Activated CD4-positive, alpha-beta T cell treated with anti-CD3 and anti-CD28 coated beads for 36 hours (primary cell): ENCODE results near the gene TTC24. TPM values are rescaled to one million over a fixed set of nuclear protein-coding genes. Genes with fewer than 3 reads are reported as not detected.
"Not testable (repeated sequence)": the region's sequence is repeated elsewhere in the genome, so short reads cannot be mapped to it uniquely, and the experiment has no call there.

Experiments used
- ATAC-seq: fragments of 200-7000 bp; cut with Tn5 transposase; one replicate; pipeline ENCODE4 v1.10.0; 2021; ENCODE audit warnings: mild to moderate bottlenecking, moderate library complexity
- CTCF ChIA-PET: fragments of 350-600 bp; sonication (Branson Sonifier 250); formaldehyde crosslinking; loops from one replicate; lab custom pipeline; 2021; ENCODE audit warnings: antibody characterized with exemption; lab: Charles Lee
- POLR2A ChIA-PET: fragments of 350-600 bp; sonication (Branson Sonifier 250); formaldehyde crosslinking; loops from one replicate; lab custom pipeline; 2021; ENCODE audit warnings: antibody characterized with exemption, inconsistent platforms; lab: Charles Lee
- DNase-seq: peaks from one replicate; pipeline ENCODE4 v3.0.0-alpha.2; 2020
- H3K27ac Mint-ChIP-seq: one replicate; pipeline ENCODE4 v1.8.0; 2021; ENCODE audit warnings: mixed read lengths
- H3K27me3 Mint-ChIP-seq: one replicate; pipeline ENCODE4 v1.8.0; 2021; ENCODE audit warnings: mixed read lengths
- H3K36me3 Mint-ChIP-seq: one replicate; pipeline ENCODE4 v1.8.0; 2021; ENCODE audit warnings: low read depth, mixed read lengths
- H3K4me1 Mint-ChIP-seq: one replicate; pipeline ENCODE4 v1.8.0; 2021; ENCODE audit warnings: mixed read lengths
- H3K4me3 Mint-ChIP-seq: one replicate; pipeline ENCODE4 v1.8.0; 2021; ENCODE audit warnings: mild to moderate bottlenecking, moderate library complexity, mixed read lengths
- H3K9me3 Mint-ChIP-seq: one replicate; pipeline ENCODE4 v1.8.0; 2021; ENCODE audit warnings: low read depth, mixed read lengths
- intact Hi-C, 2 experiments: fragments of 100-400 bp; cut with DNase I in 1 of 2; cut with micrococcal nuclease in 1 of 2; formaldehyde crosslinking; loops; one replicate each; pipeline versions ENCODE4 v1.14.2 to v1.15.1; 2022 to 2024; cut with DNase I, micrococcal nuclease
- total RNA-seq, 2 experiments: library from RNA; stranded (reverse); gene quantifications; one replicate each; pipeline ENCODE4 v1.2.3, GENCODE V29; 2021

TTC24 gene
- total RNA-seq, 2 experiments from 2014 or later = 7.3 to 9.1 TPM

- peaks cover 9% of the 10 kb centered on the region for H3K27me3 Mint-ChIP-seq
- ChIA-PET CTCF (interaction anchor here (0.6 to 1.9 kb wide), 27 partner anchors 9 to 395 kb away, joined by 3 to 14 read pairs (median 4); partner anchors contain the start of genes NAXE and PMF1), POLR2A (interaction anchor here (0.7 kb wide), 1 partner anchor 163 kb away, joined by 10 read pairs; no protein-coding TSS in a partner anchor)
- no peaks in the 10 kb centered on the region for H3K36me3 Mint-ChIP-seq
- intact Hi-C loops = loop anchor here (1.0 to 10.0 kb wide), 9 partner anchors 24 to 527 kb away; partner anchors contain the start of gene ETV3 (in 1 of the 2)
- no peak overlapping the region for H3K27ac Mint-ChIP-seq
- ATAC-seq (peak; percentile 98), DNase-seq (peak; percentile 78)
- no peaks in the 10 kb centered on the region for H3K9me3 Mint-ChIP-seq
- H3K4me3 Mint-ChIP-seq = no peak overlapping the region
- peaks cover 8% of the 10 kb centered on the region for H3K4me1 Mint-ChIP-seq
These were observed 28.6 kb downstream of the TTC24 start for GRCh38 chr1:156608036-156608674.

- peaks cover 9% of the 10 kb centered on the region for H3K27me3 Mint-ChIP-seq
- intact Hi-C loops = loop anchor here (1.0 to 10.0 kb wide), 9 partner anchors 25 to 526 kb away; partner anchors contain the start of gene ETV3 (in 1 of the 2)
These were observed 29.5 kb downstream of the TTC24 start for GRCh38 chr1:156608981-156609380.

GRCh38 chr1:156610072-156610471, 30.5 kb downstream of the TTC24 start:
- DNase-seq = not testable (repeated sequence)

More at GRCh38 chr1:156608981-156609380, 29.5 kb downstream of the TTC24 start:
- Mint-ChIP-seq H3K36me3 (no peaks in the 10 kb centered on the region), H3K4me3 (no peak overlapping the region), H3K27ac (no peak overlapping the region), H3K4me1 (peaks cover 8% of the 10 kb centered on the region), H3K9me3 (no peaks in the 10 kb centered on the region)
- DNase-seq (peak; percentile 81), ATAC-seq (peak; percentile 80)
- ChIA-PET POLR2A (no interaction called here), CTCF (interaction anchor here (0.6 to 1.9 kb wide), 26 partner anchors 8 to 1429 kb away, joined by 3 to 14 read pairs (median 4); partner anchors contain the start of gene NAXE)

GRCh38 chr1:156612666-156613065, 33.1 kb downstream of the TTC24 start:
- H3K27me3 Mint-ChIP-seq = peaks cover 13% of the 10 kb centered on the region
- ATAC-seq (no peak), DNase-seq (no peak)
- intact Hi-C loops = no loop called here
- no peaks in the 10 kb centered on the region for H3K36me3 Mint-ChIP-seq
- H3K9me3 Mint-ChIP-seq = no peaks in the 10 kb centered on the region
- H3K4me1 Mint-ChIP-seq = peaks cover 8% of the 10 kb centered on the region
- CTCF ChIA-PET = interaction anchor here (0.7 to 4.2 kb wide), 11 partner anchors 11 to 227 kb away, joined by 3 to 21 read pairs (median 4); partner anchors contain the start of gene GPATCH4
- H3K4me3 Mint-ChIP-seq = no peak overlapping the region
- H3K27ac Mint-ChIP-seq = no peak overlapping the region
- POLR2A ChIA-PET = interaction anchor here (0.6 kb wide), 1 partner anchor 167 kb away, joined by 4 read pairs; no protein-coding TSS in a partner anchor

More at GRCh38 chr1:156610072-156610471, 30.5 kb downstream of the TTC24 start:
- CTCF ChIA-PET = interaction anchor here (0.6 to 1.0 kb wide), 9 partner anchors 10 to 168 kb away, joined by 3 to 4 read pairs (median 3); partner anchors contain the start of gene NAXE
- H3K27ac Mint-ChIP-seq, H3K4me3 Mint-ChIP-seq, POLR2A ChIA-PET, H3K36me3 Mint-ChIP-seq, H3K27me3 Mint-ChIP-seq, intact Hi-C loops, ATAC-seq, H3K4me1 Mint-ChIP-seq, H3K9me3 Mint-ChIP-seq: not testable (repeated sequence)

- Mint-ChIP-seq H3K4me1 (no peaks in the 10 kb centered on the region), H3K4me3 (no peak overlapping the region), H3K9me3 (no peaks in the 10 kb centered on the region), H3K27ac (no peak overlapping the region), H3K27me3 (peaks cover 33% of the 10 kb centered on the region), H3K36me3 (no peaks in the 10 kb centered on the region)
- ChIA-PET CTCF (no interaction called here), POLR2A (no interaction called here)
- no peak for ATAC-seq
- DNase-seq = no peak
- intact Hi-C loops = no loop called here
These were observed 36.4 kb downstream of the TTC24 start for GRCh38 chr1:156615946-156616345.

GRCh38 chr1:156616463-156616862, 36.9 kb downstream of the TTC24 start:
- no peak for ATAC-seq
- Mint-ChIP-seq H3K4me3 (no peak overlapping the region), H3K4me1 (no peaks in the 10 kb centered on the region), H3K36me3 (no peaks in the 10 kb centered on the region), H3K9me3 (no peaks in the 10 kb centered on the region), H3K27me3 (peaks cover 33% of the 10 kb centered on the region), H3K27ac (no peak overlapping the region)
- ChIA-PET POLR2A (interaction anchor here (0.7 kb wide), 1 partner anchor 285 kb away, joined by 3 read pairs; no protein-coding TSS in a partner anchor), CTCF (interaction anchor here (0.7 to 2.0 kb wide), 3 partner anchors 8 to 70 kb away, joined by 3 to 13 read pairs (median 3); no protein-coding TSS in a partner anchor)
- DNase-seq = no peak
- intact Hi-C loops = no loop called here

- Mint-ChIP-seq H3K27me3 (peaks cover 38% of the 10 kb centered on the region), H3K4me3 (no peak within 1 kb of the TSS)
These were observed 39.5 kb downstream of the TTC24 start, which contains the start of gene HAPLN2 for GRCh38 chr1:156618853-156619581. HAPLN2 (plus strand) TSS chr1:156619415; CDS start chr1:156623491, 4,076 bp downstream.

GRCh38 chr1:156619582-156619955, 40.0 kb downstream of the TTC24 start:
- H3K4me1 Mint-ChIP-seq = no peaks in the 10 kb centered on the region
- intact Hi-C loops = no loop called here
- DNase-seq = no peak
- ChIA-PET CTCF (interaction anchor here (0.7 to 2.2 kb wide), 12 partner anchors 10 to 308 kb away, joined by 3 to 8 read pairs (median 4); partner anchors contain the start of gene CRABP2), POLR2A (no interaction called here)
- no peak overlapping the region for H3K27ac Mint-ChIP-seq
- no peak for ATAC-seq
- no peaks in the 10 kb centered on the region for H3K9me3 Mint-ChIP-seq
- H3K36me3 Mint-ChIP-seq = no peaks in the 10 kb centered on the region
- H3K4me3 Mint-ChIP-seq = no peak overlapping the region
- peaks cover 38% of the 10 kb centered on the region for H3K27me3 Mint-ChIP-seq

More at GRCh38 chr1:156618853-156619581, 39.5 kb downstream of the TTC24 start, which contains the start of gene HAPLN2:
- H3K9me3 Mint-ChIP-seq = no peaks in the 10 kb centered on the region
- no peak for ATAC-seq
- CTCF ChIA-PET = interaction anchor here (0.7 to 2.2 kb wide), 7 partner anchors 30 to 309 kb away, joined by 3 to 8 read pairs (median 4); partner anchors contain the start of gene CRABP2
- intact Hi-C loops = no loop called here
- no peak within 1 kb of the TSS for H3K27ac Mint-ChIP-seq
- POLR2A ChIA-PET = no interaction called here
- DNase-seq = peak; percentile 52
- no peaks in the 10 kb centered on the region for H3K4me1 Mint-ChIP-seq
- H3K36me3 Mint-ChIP-seq = no peaks in the 10 kb centered on the region

- CTCF ChIA-PET = interaction anchor here (0.6 to 7.0 kb wide), 7 partner anchors 35 to 253 kb away, joined by 3 to 117 read pairs (median 7); no protein-coding TSS in a partner anchor
- intact Hi-C loops = no loop called here
- Mint-ChIP-seq H3K27me3 (peaks cover 51% of the 10 kb centered on the region), H3K4me1 (peaks cover 6% of the 10 kb centered on the region), H3K36me3 (no peaks in the 10 kb centered on the region), H3K4me3 (no peak overlapping the region), H3K27ac (no peak overlapping the region), H3K9me3 (no peaks in the 10 kb centered on the region)
- DNase-seq (no peak), ATAC-seq (no peak)
- POLR2A ChIA-PET = no interaction called here
These were observed 43.2 kb downstream of the TTC24 start for GRCh38 chr1:156622581-156623297.

- ChIA-PET POLR2A (interaction anchor here (1.0 to 1.1 kb wide), 2 partner anchors 33 to 37 kb away, joined by 3 read pairs; partner anchors contain the start of gene NAXE), CTCF (interaction anchor here (0.6 to 7.0 kb wide), 36 partner anchors 11 to 708 kb away, joined by 3 to 117 read pairs (median 4); partner anchors contain the start of genes CRABP2, NAXE and NTRK1)
- no peaks in the 10 kb centered on the region for H3K36me3 Mint-ChIP-seq
- H3K4me1 Mint-ChIP-seq = peaks cover 6% of the 10 kb centered on the region
- H3K27me3 Mint-ChIP-seq = peaks cover 51% of the 10 kb centered on the region
- no peak overlapping the region for H3K27ac Mint-ChIP-seq
- H3K4me3 Mint-ChIP-seq = peak overlapping the region; percentile 28
- peak; percentile 71 for DNase-seq
- no peaks in the 10 kb centered on the region for H3K9me3 Mint-ChIP-seq
- peak; percentile 73 for ATAC-seq
- intact Hi-C loops = no loop called here
These were observed 44.7 kb downstream of the TTC24 start for GRCh38 chr1:156623946-156624813.
